Endothelial cell of umbilical vein (primary cell): ENCODE data around the gene DHRS1.

Experiments
- EZH2 ChIP-seq: IDR thresholded peaks from 2 replicates; pipeline ENCODE4 v1.6.1; 2012; ENCODE audit warnings: borderline replicate concordance, low read depth, mild to moderate bottlenecking, moderate library complexity, low read length, inconsistent platforms; ENCODE audit not compliant: severe bottlenecking
- FOS ChIP-seq: IDR thresholded peaks from 2 replicates; pipeline ENCODE4 v1.6.1; 2011; ENCODE audit warnings: mild to moderate bottlenecking, low read length, moderate library complexity, borderline replicate concordance; ENCODE audit not compliant: insufficient read depth
- GATA2 ChIP-seq: IDR thresholded peaks from 2 replicates; pipeline ENCODE4 v1.7.0; 2011; ENCODE audit warnings: low read depth, mild to moderate bottlenecking, moderate library complexity, mixed read lengths, low read length; ENCODE audit not compliant: insufficient read length, insufficient read depth
- JUN ChIP-seq: IDR thresholded peaks from 2 replicates; pipeline ENCODE4 v1.6.1; 2011; ENCODE audit warnings: borderline replicate concordance, low read depth; ENCODE audit not compliant: insufficient read length, insufficient read depth
- MAX ChIP-seq: IDR thresholded peaks from 2 replicates; pipeline ENCODE4 v1.6.1; 2011; ENCODE audit not compliant: insufficient read depth, insufficient read length
- MYC ChIP-seq: IDR thresholded peaks from one replicate; pipeline ENCODE4 v1.6.1; 2011; ENCODE audit warnings: mild to moderate bottlenecking, low read depth, low read length
- POLR2A ChIP-seq: IDR thresholded peaks from 2 replicates; pipeline ENCODE4 v1.6.1; 2012; ENCODE audit warnings: low read depth, mild to moderate bottlenecking, control low read depth, low read length
- POLR2AphosphoS5 ChIP-seq: IDR thresholded peaks from 2 replicates; pipeline ENCODE4 v1.6.1; 2012; ENCODE audit warnings: low read depth, mild to moderate bottlenecking, control low read depth, low read length, moderate library complexity; ENCODE audit not compliant: insufficient read depth
- TF ChIP-seq, protein P1 (sequence below), 2 donors: IDR thresholded peaks; 1 replicate in 1 of 2; 2 replicates in 1 of 2; pipeline ENCODE4 v1.5.1; 2011; ENCODE audit warnings: low read length in 2 of 2, mild to moderate bottlenecking in 2 of 2, moderate library complexity in 2 of 2, control low read depth in 1 of 2, inconsistent platforms in 1 of 2, low read depth in 1 of 2; ENCODE audit not compliant: insufficient read depth in 1 of 2; ENCODE audit errors: extremely low read depth in 1 of 2

- TF ChIP-seq, protein P1, sequence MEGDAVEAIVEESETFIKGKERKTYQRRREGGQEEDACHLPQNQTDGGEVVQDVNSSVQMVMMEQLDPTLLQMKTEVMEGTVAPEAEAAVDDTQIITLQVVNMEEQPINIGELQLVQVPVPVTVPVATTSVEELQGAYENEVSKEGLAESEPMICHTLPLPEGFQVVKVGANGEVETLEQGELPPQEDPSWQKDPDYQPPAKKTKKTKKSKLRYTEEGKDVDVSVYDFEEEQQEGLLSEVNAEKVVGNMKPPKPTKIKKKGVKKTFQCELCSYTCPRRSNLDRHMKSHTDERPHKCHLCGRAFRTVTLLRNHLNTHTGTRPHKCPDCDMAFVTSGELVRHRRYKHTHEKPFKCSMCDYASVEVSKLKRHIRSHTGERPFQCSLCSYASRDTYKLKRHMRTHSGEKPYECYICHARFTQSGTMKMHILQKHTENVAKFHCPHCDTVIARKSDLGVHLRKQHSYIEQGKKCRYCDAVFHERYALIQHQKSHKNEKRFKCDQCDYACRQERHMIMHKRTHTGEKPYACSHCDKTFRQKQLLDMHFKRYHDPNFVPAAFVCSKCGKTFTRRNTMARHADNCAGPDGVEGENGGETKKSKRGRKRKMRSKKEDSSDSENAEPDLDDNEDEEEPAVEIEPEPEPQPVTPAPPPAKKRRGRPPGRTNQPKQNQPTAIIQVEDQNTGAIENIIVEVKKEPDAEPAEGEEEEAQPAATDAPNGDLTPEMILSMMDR (IDR thresholded peaks at IDR 0.05; ENCODE audit: extremely low read depth in 1 of 2, insufficient read depth in 1 of 2, low read depth in 1 of 2, low read length in 2 of 2), result no peak
- TF ChIP-seq EZH2 (no peak), GATA2 (no peak), POLR2A (no peak), POLR2AphosphoS5 (no peak), JUN (no peak), MAX (no peak), MYC (no peak), FOS (no peak)
Measured at GRCh38 chr14:24255438-24255837, 44.1 kb downstream of the DHRS1 start.
